Measurements from ENCODE around the gene LGMN. TPM values are rescaled to one million over a fixed set of nuclear protein-coding genes. Genes with fewer than 3 reads are reported as not detected.
"Not testable (repeated sequence)": the region's sequence is repeated elsewhere in the genome, so short reads cannot be mapped to it uniquely, and the experiment has no call there.

The LGMN gene
- total RNA-seq, 1 donor from 2014 or later: 1.1 TPM

GRCh38 chr14:92683041-92683440, 65.4 kb downstream of the LGMN start:
- no peak overlapping the region for H3K27ac Mint-ChIP-seq
- DNase-seq (ENCODE audit: low spot score): no peak
- intact Hi-C loops (cut with micrococcal nuclease): no loop called here
- H3K9me3 Mint-ChIP-seq: no peaks in the 10 kb centered on the region
- H3K4me3 Mint-ChIP-seq (ENCODE audit: low read depth): no peak overlapping the region
- H3K36me3 Mint-ChIP-seq (ENCODE audit: low read depth): peaks cover 45% of the 10 kb centered on the region
- H3K4me1 Mint-ChIP-seq (ENCODE audit: low read depth): peaks cover 9% of the 10 kb centered on the region
- H3K27me3 Mint-ChIP-seq (ENCODE audit: low read depth): no peaks in the 10 kb centered on the region

GRCh38 chr14:92680781-92681650, 67.4 kb downstream of the LGMN start:
- H3K36me3 Mint-ChIP-seq (ENCODE audit: low read depth): peaks cover 60% of the 10 kb centered on the region
- H3K4me3 Mint-ChIP-seq (ENCODE audit: low read depth): no peak overlapping the region
- H3K27ac Mint-ChIP-seq: no peak overlapping the region
- peaks cover 28% of the 10 kb centered on the region for H3K4me1 Mint-ChIP-seq (ENCODE audit: low read depth)
- peak; percentile 62 for DNase-seq (ENCODE audit: low spot score)
- H3K9me3 Mint-ChIP-seq: no peaks in the 10 kb centered on the region
- intact Hi-C loops (cut with micrococcal nuclease): no loop called here
- H3K27me3 Mint-ChIP-seq (ENCODE audit: low read depth): no peaks in the 10 kb centered on the region

- intact Hi-C loops (cut with micrococcal nuclease); H3K9me3 Mint-ChIP-seq; DNase-seq (ENCODE audit: low spot score); H3K27ac Mint-ChIP-seq; H3K27me3 Mint-ChIP-seq (ENCODE audit: low read depth); H3K4me3 Mint-ChIP-seq (ENCODE audit: low read depth): not testable (repeated sequence)
- H3K36me3 Mint-ChIP-seq (ENCODE audit: low read depth): peaks cover 59% of the 10 kb centered on the region
- peaks cover 35% of the 10 kb centered on the region for H3K4me1 Mint-ChIP-seq (ENCODE audit: low read depth)
These were observed 68.1 kb downstream of the LGMN start for GRCh38 chr14:92680330-92680729.

GRCh38 chr14:92679246-92679645, 69.2 kb downstream of the LGMN start:
- peaks cover 64% of the 10 kb centered on the region for H3K36me3 Mint-ChIP-seq (ENCODE audit: low read depth)
- H3K27ac Mint-ChIP-seq: no peak overlapping the region
- no peak overlapping the region for H3K4me3 Mint-ChIP-seq (ENCODE audit: low read depth)
- DNase-seq (ENCODE audit: low spot score): no peak
- no peaks in the 10 kb centered on the region for H3K9me3 Mint-ChIP-seq
- H3K27me3 Mint-ChIP-seq (ENCODE audit: low read depth): no peaks in the 10 kb centered on the region
- H3K4me1 Mint-ChIP-seq (ENCODE audit: low read depth): peaks cover 39% of the 10 kb centered on the region
- intact Hi-C loops (cut with micrococcal nuclease): loop anchor here (10.0 kb wide), 2 partner anchors 334 to 554 kb away; partner anchors contain the start of genes CPSF2 and NDUFB1

GRCh38 chr14:92678766-92679165, 69.7 kb downstream of the LGMN start:
- H3K27ac Mint-ChIP-seq: no peak overlapping the region

GRCh38 chr14:92677955-92678354, 70.5 kb downstream of the LGMN start:
- H3K36me3 Mint-ChIP-seq (ENCODE audit: low read depth): peaks cover 71% of the 10 kb centered on the region
- peak overlapping the region; percentile 58 for H3K27ac Mint-ChIP-seq
- intact Hi-C loops (cut with micrococcal nuclease): loop anchor here (1.0 to 10.0 kb wide), 8 partner anchors 10 to 553 kb away; partner anchors contain the start of genes CPSF2 and NDUFB1
- no peak overlapping the region for H3K4me3 Mint-ChIP-seq (ENCODE audit: low read depth)
- H3K4me1 Mint-ChIP-seq (ENCODE audit: low read depth): peaks cover 39% of the 10 kb centered on the region
- no peaks in the 10 kb centered on the region for H3K9me3 Mint-ChIP-seq
- no peaks in the 10 kb centered on the region for H3K27me3 Mint-ChIP-seq (ENCODE audit: low read depth)
- DNase-seq (ENCODE audit: low spot score): no peak

More at GRCh38 chr14:92678766-92679165, 69.7 kb downstream of the LGMN start:
- Mint-ChIP-seq H3K27me3 (ENCODE audit: low read depth) (no peaks in the 10 kb centered on the region), H3K4me3 (ENCODE audit: low read depth) (no peak overlapping the region), H3K36me3 (ENCODE audit: low read depth) (peaks cover 68% of the 10 kb centered on the region), H3K4me1 (ENCODE audit: low read depth) (peaks cover 39% of the 10 kb centered on the region), H3K9me3 (no peaks in the 10 kb centered on the region)
- intact Hi-C loops (cut with micrococcal nuclease): loop anchor here (10.0 kb wide), 2 partner anchors 334 to 554 kb away; partner anchors contain the start of genes CPSF2 and NDUFB1
- DNase-seq (ENCODE audit: low spot score): no peak

- Mint-ChIP-seq H3K4me3 (ENCODE audit: low read depth) (no peak overlapping the region), H3K36me3 (ENCODE audit: low read depth) (peaks cover 77% of the 10 kb centered on the region), H3K4me1 (ENCODE audit: low read depth) (peaks cover 41% of the 10 kb centered on the region), H3K27me3 (ENCODE audit: low read depth) (no peaks in the 10 kb centered on the region), H3K9me3 (no peaks in the 10 kb centered on the region), H3K27ac (peak overlapping the region; percentile 58)
- DNase-seq (ENCODE audit: low spot score): no peak
- intact Hi-C loops (cut with micrococcal nuclease): loop anchor here (1.0 to 10.0 kb wide), 8 partner anchors 9 to 552 kb away; partner anchors contain the start of genes CPSF2 and NDUFB1
These were observed 71.2 kb downstream of the LGMN start for GRCh38 chr14:92677087-92677668.

- Mint-ChIP-seq H3K36me3 (ENCODE audit: low read depth) (peaks cover 76% of the 10 kb centered on the region), H3K9me3 (no peaks in the 10 kb centered on the region), H3K4me3 (ENCODE audit: low read depth) (peak overlapping the region; percentile 31), H3K27me3 (ENCODE audit: low read depth) (no peaks in the 10 kb centered on the region), H3K27ac (peak overlapping the region; percentile 58), H3K4me1 (ENCODE audit: low read depth) (peaks cover 41% of the 10 kb centered on the region)
- no peak for DNase-seq (ENCODE audit: low spot score)
- intact Hi-C loops (cut with micrococcal nuclease): loop anchor here (1.0 to 10.0 kb wide), 8 partner anchors 8 to 552 kb away; partner anchors contain the start of genes CPSF2 and NDUFB1
These were observed 71.9 kb downstream of the LGMN start for GRCh38 chr14:92676403-92677086.

GRCh38 chr14:92675976-92676375, 72.5 kb downstream of the LGMN start:
- Mint-ChIP-seq H3K27ac (peak overlapping the region; percentile 1), H3K4me1 (ENCODE audit: low read depth) (peaks cover 38% of the 10 kb centered on the region), H3K4me3 (ENCODE audit: low read depth) (peak overlapping the region; percentile 2), H3K36me3 (ENCODE audit: low read depth) (peaks cover 72% of the 10 kb centered on the region), H3K9me3 (no peaks in the 10 kb centered on the region), H3K27me3 (ENCODE audit: low read depth) (no peaks in the 10 kb centered on the region)
- DNase-seq (ENCODE audit: low spot score): no peak
- intact Hi-C loops (cut with micrococcal nuclease): loop anchor here (2.0 to 10.0 kb wide), 4 partner anchors 61 to 551 kb away; partner anchors contain the start of genes CPSF2 and NDUFB1

- Mint-ChIP-seq H3K9me3 (no peaks in the 10 kb centered on the region), H3K27me3 (ENCODE audit: low read depth) (no peaks in the 10 kb centered on the region), H3K4me3 (ENCODE audit: low read depth) (no peak overlapping the region), H3K36me3 (ENCODE audit: low read depth) (peaks cover 74% of the 10 kb centered on the region), H3K27ac (peak overlapping the region; percentile 1), H3K4me1 (ENCODE audit: low read depth) (peaks cover 43% of the 10 kb centered on the region)
- intact Hi-C loops (cut with micrococcal nuclease): loop anchor here (10.0 kb wide), 2 partner anchors 331 to 551 kb away; partner anchors contain the start of genes CPSF2 and NDUFB1
- DNase-seq (ENCODE audit: low spot score): no peak
These were observed 73.0 kb downstream of the LGMN start for GRCh38 chr14:92675421-92675820.

GRCh38 chr14:92673601-92674150, 74.8 kb downstream of the LGMN start:
- Mint-ChIP-seq H3K36me3 (ENCODE audit: low read depth) (peaks cover 70% of the 10 kb centered on the region), H3K4me1 (ENCODE audit: low read depth) (peaks cover 52% of the 10 kb centered on the region), H3K27me3 (ENCODE audit: low read depth) (no peaks in the 10 kb centered on the region), H3K4me3 (ENCODE audit: low read depth) (no peak overlapping the region), H3K9me3 (no peaks in the 10 kb centered on the region), H3K27ac (no peak overlapping the region)
- no peak for DNase-seq (ENCODE audit: low spot score)
- intact Hi-C loops (cut with micrococcal nuclease): loop anchor here (10.0 kb wide), 2 partner anchors 329 to 549 kb away; partner anchors contain the start of genes CPSF2 and NDUFB1

Data from activated T-helper 2 cell treated with anti-CD3 and anti-CD28 coated beads, Interferon-gamma antibody, Interleukin-2, Interleukin-4, amounts not matched to agents 10 μg/mL and 5 μg/mL and 100 μg/mL, durations not matched to agents 14 hours and 24 hours and 36 hours (primary cell).